AG09309 (cell line): ENCODE data around the gene EEF1AKMT4.

ENCODE experiments used
- DNase-seq: peaks from one replicate; pipeline ENCODE4 v3.0.0-alpha.2; 2010; ENCODE audit warnings: low read depth
- H3K4me3 ChIP-seq: 2 replicates; pipeline ENCODE4 v1.5.1; 2011; ENCODE audit warnings: mild to moderate bottlenecking, low read depth, low read length, moderate library complexity; ENCODE audit not compliant: control insufficient read depth
- CTCF ChIP-seq: IDR thresholded peaks from 2 replicates; pipeline ENCODE4 v1.5.1; 2011; ENCODE audit warnings: mild to moderate bottlenecking, low read depth, low read length, inconsistent platforms; ENCODE audit not compliant: insufficient read depth, control insufficient read depth; ENCODE audit errors: missing control alignments

The EEF1AKMT4 gene

DNA sequence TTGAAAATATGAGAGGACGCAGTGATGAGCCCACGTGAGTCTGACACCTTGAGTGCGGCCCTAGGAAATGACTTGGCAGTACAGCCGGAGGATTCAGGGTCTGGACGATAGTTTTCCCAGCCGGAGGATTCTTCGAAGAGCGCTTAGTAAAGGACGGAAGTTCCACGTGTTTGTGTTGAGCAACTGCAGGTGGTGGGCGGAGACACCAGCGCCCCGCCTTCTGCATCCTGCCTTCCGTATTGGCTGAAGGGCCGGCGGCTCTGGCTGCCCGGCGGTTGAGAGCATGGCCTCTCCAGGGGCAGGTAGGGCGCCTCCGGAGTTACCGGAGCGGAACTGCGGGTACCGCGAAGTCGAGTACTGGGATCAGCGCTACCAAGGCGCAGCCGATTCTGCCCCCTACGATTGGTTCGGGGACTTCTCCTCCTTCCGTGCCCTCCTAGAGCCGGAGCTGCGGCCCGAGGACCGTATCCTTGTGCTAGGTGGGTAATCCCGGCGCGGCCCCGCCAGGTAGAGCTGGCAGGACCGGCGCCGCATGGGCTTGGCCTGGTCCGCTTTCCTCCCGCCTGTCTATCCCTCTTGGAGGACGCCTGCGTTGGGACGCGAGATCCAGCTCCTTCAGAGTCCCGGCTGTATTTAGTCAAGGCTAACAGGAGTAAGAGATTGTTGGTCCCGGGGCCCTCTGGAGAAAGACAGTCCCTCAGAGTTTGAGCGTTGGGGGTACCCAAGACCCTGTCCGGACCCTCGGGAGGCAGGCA lies at the start of gene EEF1AKMT4:
TSS of gene EEF1AKMT4 (plus strand) at position 261 of the 755 bp plus-strand sequence. CDS start at position 284, 23 bp downstream.
- peak; percentile 93 for DNase-seq
- peak within 1 kb of the TSS; percentile 98 for H3K4me3 ChIP-seq
- TF ChIP-seq CTCF: peak; percentile 60

- no peak for DNase-seq
- TF ChIP-seq CTCF: no peak
- H3K4me3 ChIP-seq: no peak overlapping the region
These were observed 48.6 kb upstream of the EEF1AKMT4 start for GRCh38 chr3:184200825-184201224.

- DNase-seq: no peak
- no peak for TF ChIP-seq CTCF
- no peak overlapping the region for H3K4me3 ChIP-seq
These were observed 45.9 kb upstream of the EEF1AKMT4 start for GRCh38 chr3:184203526-184203925.

DNA sequence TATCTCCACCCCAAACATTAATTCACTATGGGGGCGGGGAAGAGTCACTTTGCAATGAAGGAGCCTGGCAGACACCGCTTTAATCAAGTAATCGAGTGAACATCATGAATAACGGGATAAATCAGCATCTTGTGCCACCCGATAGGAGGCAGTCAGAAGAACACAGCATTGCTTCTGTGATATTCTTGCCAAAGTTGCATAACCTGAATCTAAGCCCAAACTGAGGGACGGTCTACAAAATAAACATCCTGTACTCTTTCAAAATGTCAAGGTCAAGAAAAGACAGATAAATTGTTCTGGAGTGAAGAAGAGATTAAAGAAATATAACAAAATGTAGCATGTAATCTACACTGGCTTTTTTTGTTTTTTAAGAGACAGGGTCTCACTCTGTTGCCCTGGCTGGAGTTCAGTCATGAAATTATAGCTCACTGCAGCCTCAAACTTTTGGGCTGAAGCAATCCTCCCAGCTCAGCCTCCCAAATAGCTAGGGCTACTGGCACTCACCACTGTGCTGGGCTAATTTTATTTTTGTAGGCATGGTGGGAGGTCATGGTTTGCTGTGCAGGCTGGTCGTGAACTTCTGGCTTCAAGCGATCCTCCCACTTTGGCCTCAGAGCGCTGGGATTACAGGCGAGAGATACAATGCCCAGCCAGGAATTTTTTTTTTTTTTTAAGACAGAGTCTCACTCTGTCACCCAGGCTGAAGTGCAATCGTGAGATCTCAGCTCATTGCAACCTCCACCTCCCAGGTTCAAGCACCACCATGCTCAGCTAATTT lies 40.1 kb upstream of the EEF1AKMT4 start:
- no peak for DNase-seq
- TF ChIP-seq CTCF: no peak
- H3K4me3 ChIP-seq: no peak overlapping the region

- no peak for TF ChIP-seq CTCF
- H3K4me3 ChIP-seq: no peak overlapping the region
- DNase-seq: no peak
These were observed 38.2 kb upstream of the EEF1AKMT4 start for GRCh38 chr3:184211297-184211696.

- no peak for DNase-seq
- H3K4me3 ChIP-seq: no peak overlapping the region
- no peak for TF ChIP-seq CTCF
These were observed 37.8 kb upstream of the EEF1AKMT4 start for GRCh38 chr3:184211718-184212117.
